SK-N-MC (cell line): ENCODE data around the gene EPB41L4A.

Experiments
- EZH2 ChIP-seq: fragments of 200-600 bp; sonication (generic); IDR thresholded peaks from one replicate; pipeline ENCODE4 v1.6.1; 2017; ENCODE audit warnings: antibody characterized with exemption
- FOXP2 ChIP-seq: optimal IDR thresholded peaks from 2 replicates; pipeline ENCODE3; 2011; ENCODE audit warnings: mild to moderate bottlenecking, moderate library complexity; ENCODE audit not compliant: insufficient read depth; ENCODE audit errors: extremely low read length, control extremely low read depth
- POLR2AphosphoS5 ChIP-seq: IDR thresholded peaks from 2 replicates; pipeline ENCODE4 v1.6.1; 2012; ENCODE audit warnings: mild to moderate bottlenecking, low read depth, low read length, borderline replicate concordance

DNA sequence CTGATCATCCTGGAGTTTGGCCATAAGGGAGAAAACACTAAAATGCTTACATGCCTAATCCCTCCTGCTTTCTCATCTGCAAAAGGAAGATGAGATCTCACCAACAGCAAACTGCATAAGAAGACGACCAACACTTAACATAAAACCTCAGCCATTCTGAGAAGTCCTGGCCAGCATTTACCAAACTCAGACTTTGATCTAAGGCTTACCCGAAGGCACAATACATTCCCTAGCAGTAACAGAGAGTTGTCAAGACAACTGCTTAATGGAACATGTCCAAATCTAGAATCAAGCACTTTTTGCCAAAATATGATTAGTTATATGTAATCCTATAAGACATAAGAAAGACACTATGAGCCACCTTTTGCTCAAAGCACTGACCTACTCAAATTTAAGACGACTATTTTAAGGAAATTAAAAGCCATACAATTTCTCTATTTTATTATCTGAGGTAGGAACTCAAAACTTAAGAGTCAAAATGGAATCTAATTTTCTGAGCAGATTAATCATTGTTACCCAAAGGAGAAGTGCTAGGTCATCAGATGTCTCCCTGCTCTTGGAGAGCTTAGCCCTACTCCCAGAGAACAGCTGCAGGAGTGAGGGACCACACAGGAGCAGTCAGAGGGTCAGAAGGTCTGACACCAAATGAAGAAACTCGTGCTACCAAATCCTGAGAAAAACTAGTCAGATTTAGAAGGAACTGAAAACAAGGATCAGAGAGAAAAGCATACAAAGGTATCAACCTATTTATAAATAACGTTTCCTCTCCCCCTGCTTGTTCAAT, 39.3 kb downstream of the EPB41L4A start:
- TF ChIP-seq POLR2AphosphoS5 (no peak), EZH2 (no peak), FOXP2 (no peak)
